NCI-H510A (cell line): ENCODE measurements around the gene RABGAP1L.

Source experiments
- DNase-seq: peaks from one replicate; lab custom pipeline; 2025; lab: John Stamatoyannopoulos, UW

Gene RABGAP1L

GRCh38 chr1:174963529-174964125 is 804.3 kb downstream of the RABGAP1L start:
- peak; percentile 20 for DNase-seq

DNA sequence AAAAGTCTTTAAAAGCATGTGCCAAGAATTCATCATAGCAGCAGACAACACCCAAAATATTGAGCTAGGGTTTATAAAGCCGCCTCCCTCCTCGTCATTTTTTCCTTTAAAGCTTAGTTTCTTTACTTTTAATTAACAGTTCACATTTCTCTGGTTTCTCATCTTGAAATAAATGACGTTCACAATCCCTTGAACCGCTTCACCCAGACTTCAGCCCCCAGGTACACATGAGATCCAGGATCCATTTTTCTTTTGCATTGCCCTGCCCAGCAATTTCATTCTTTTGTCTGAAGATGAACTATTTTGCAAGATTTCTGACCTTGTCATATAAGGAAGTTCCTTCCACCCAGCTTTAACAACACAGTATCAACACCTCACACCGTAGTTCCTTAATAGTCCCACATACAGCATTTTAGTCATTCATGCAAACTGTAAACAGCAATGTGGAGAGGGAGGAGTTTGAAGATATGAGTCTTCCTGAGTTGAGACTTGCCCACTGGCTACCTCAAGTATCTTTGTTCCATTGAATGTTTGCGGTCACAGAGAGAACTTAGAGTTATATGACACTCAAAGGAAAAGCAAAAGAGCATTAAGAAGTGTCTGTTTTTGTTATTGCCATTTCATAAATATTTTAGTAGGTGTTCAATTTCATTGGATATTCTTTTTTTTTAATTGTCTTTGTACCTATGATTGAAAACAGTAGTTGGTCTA is 805.1 kb downstream of the RABGAP1L start:
- peak; percentile 5 for DNase-seq

DNA sequence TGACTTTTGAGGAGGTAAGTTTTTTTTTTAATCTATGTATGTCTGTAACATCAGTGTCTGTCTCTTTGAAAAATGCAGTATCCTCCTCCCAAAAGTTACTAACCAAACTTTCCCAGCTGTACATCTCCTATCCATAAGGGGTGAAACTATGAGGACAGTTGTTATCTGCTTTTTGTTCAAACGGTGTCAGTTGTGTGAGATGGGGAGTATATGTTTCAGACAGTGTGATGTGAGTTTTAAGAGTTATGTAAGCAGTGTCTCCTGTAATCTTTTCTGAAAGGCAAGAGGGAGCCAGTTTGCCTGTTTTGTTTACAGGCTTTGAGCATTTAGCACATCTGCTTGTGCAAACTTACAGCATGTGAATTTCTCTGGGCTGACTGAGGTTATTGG is 805.6 kb downstream of the RABGAP1L start:
- DNase-seq: no peak

DNA sequence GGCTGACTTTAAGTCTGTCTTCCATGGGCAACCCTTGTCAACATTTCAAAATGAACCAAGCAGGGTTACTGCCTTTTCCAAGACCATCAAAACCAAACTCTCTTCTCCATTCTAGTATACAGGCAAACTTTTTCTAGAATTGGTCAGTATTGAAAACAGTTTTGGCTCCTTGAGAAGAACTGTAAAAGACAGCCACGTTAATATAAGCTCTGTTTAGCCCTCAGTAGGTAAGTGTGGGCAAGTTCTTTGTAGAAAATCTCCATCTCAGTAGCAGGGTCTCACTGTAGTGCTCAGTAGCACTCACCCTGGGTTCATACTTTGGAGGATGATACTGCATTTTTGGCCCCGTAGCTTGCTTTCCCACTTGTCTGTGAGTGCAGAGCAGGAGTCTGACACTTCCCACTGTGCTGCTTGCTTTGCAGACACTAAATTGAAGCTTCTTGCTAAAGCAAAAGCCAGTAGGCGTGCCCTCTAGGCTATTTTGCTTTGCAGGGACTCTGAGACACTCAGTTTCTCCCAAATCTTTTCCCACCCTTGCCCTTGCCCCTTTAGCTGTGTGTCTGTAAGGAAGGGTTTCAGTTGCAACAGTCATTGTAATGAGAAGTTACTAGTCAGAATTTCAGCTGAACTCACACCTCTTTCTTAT is 806.2 kb downstream of the RABGAP1L start:
- no peak for DNase-seq

- no peak for DNase-seq
Measured at GRCh38 chr1:174966008-174966572, 806.8 kb downstream of the RABGAP1L start.

DNA sequence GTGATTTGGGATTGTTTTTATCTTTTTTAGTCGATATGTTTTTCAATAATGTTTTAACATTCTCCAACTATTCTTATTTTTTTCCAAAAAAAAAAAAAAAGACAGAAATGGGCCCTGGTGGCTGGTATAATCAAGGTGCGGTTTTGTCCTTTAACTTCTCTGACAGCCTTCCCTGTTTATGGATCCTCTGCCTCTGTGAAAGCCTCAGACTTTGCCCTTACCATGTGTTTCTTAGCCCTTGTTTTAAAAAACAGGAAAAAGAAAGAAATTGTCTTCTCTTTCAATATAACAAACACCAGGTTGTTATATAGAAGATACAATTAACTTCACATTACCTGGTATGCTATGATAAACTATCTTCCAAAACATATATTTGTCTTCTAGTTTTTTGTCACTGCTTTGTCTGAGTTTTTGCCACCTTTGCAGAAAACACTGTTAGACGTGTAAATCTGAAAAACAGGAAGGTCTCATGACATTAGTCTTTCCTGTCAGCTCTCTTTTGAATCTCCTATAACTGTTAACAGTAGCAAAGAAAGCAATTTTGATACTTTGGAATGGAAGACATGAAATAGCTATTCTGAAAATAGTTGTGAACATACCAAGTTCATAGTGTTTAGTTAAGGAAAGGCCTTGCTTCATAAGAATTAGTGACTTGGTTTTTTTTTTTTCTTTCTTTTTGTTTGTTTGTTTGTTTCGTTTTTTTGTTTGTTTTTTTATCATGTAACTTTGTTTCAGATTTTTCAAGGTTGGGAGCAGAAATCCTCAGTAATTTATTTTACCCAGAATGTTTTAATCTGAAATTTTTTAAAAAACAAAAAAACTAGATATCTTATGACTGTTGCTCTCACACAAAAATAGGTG is 808.8 kb downstream of the RABGAP1L start:
- DNase-seq: no peak

GRCh38 chr1:174968750-174969244 is 809.5 kb downstream of the RABGAP1L start:
- DNase-seq: no peak

DNA sequence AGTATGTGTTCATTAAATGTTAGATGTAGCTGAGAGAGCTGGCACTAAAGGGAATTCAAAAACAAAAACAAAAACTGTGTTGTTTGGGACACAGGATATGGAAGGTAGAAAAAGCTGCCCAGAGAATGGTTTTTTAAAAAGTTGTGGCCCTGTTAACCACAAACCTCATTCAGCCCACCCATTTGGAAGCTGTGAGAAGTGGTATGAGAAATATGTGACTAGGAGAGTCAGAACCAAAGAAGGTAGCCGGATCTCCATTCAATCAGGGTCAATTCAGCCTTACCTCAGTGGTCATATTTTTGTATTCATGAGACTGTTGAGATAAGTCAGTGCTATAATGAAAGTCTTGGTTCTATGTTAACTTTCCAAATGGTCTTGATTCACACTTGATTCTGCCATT is 810.7 kb downstream of the RABGAP1L start:
- no peak for DNase-seq

DNA sequence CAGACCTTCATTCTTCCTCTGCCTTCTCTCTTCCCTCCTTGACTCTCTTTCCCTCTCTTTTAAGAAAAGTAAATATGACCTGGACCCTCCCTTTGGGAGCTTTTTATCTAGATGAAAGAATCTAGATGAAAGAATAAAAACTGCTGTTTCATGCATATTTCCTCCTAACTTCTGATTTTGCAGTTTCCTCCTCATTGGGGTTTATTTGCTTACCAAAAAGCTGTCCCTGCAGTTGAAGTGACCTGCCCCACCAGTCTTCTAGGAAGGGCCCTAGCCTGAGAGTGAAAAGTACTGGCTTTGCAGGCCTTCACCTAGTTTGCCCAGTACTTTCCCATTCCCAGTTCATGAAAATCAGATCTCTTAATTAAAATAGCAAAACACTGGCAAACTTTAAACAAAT is 812.1 kb downstream of the RABGAP1L start:
- DNase-seq: no peak

GRCh38 chr1:174971902-174972301 is 812.6 kb downstream of the RABGAP1L start:
- DNase-seq: no peak

DNA sequence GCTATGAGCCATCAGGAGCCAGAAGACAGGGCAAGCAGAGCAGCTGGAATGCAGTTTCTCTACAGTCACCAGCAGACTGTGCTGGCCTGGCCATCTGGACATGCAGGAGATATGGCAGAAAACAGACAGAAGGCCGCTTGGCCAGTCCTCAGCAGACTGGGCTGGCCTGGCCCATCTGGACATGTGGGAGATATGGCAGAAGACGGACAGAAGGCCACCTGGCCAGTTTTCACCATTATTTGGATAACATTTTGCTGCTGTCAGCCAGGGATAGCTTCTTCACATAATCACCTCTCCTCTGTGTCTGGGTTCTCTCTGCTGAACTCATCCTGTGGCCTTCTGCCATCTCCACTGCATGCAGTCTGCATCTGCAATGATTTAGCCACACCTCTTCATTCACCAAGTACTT is 815.4 kb downstream of the RABGAP1L start:
- DNase-seq: no peak

GRCh38 chr1:174975764-174976163 is 816.4 kb downstream of the RABGAP1L start:
- no peak for DNase-seq

DNA sequence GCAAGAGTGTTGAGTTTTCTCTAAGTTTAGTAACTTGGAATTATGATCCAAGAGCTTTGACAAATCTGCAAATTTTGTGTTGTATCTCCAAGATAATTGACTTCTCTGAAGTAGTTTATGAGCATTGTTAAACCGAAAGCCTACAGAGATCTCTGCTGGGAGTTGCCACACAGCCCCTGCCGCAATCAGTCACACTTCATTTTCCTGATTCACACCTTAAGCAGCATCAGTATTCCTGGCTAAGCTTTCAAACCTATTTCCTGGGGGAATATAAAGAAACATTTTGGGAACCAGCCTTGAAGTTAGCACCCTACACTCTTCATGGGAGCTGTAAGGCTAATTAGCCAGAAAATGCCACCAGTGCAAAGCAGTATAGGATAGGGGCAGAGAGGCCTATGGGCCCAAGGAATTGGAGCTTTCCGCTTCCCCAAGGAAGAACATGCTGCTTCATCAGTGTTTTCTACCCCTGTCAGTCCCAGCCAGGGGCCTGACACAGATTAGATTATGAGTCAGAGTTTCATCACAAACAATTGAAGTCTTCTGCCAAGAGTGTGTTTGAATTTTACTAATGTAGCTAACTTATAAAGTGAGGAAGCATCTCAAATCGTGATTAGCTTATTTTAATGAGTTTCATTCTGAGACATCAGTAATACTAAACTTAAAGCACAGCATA is 817.3 kb downstream of the RABGAP1L start:
- DNase-seq: no peak

- DNase-seq: no peak
Measured at GRCh38 chr1:174982971-174983689, 823.8 kb downstream of the RABGAP1L start.

DNA sequence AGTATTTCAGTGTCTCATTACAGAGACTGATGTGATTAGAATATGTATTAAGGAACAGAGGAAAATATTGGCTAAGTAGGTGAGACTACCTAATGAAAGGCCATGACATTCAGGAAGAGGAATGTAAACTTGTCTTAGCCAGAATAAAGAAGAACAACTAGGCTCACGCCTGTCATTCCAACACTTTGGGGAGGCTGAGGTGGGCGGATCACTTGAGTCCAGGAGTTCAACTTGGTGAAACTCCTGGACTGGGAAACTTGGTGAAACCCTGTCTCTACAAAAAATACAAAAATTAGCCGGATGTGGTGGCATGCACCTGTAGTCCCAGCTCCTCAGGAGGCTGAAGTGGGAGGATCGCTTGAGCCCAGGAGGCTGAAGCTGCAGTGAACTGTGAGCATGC is 825.6 kb downstream of the RABGAP1L start:
- DNase-seq: no peak

- no peak for DNase-seq
Measured at GRCh38 chr1:174988539-174988938, 829.2 kb downstream of the RABGAP1L start.

DNA sequence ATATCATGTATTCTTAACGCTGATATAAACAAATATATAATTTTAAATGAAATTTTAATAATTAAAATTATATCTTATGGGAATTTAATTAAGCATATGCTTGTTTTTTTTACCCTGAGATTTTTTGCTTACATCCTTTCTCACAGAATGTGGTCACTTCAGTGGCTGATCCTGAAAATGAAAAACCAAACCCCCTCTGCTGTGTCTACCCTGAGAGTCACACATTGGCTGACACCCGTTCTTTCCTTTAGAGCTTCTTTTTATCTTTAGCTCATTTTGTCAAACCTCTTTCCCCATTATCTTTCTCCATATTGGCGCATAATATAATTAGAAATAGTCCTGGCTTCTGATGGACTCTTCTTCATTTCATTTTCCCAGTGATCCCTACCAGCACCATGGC is 829.7 kb downstream of the RABGAP1L start:
- DNase-seq: no peak

GRCh38 chr1:174989536-174990220 is 830.4 kb downstream of the RABGAP1L start:
- no peak for DNase-seq

DNA sequence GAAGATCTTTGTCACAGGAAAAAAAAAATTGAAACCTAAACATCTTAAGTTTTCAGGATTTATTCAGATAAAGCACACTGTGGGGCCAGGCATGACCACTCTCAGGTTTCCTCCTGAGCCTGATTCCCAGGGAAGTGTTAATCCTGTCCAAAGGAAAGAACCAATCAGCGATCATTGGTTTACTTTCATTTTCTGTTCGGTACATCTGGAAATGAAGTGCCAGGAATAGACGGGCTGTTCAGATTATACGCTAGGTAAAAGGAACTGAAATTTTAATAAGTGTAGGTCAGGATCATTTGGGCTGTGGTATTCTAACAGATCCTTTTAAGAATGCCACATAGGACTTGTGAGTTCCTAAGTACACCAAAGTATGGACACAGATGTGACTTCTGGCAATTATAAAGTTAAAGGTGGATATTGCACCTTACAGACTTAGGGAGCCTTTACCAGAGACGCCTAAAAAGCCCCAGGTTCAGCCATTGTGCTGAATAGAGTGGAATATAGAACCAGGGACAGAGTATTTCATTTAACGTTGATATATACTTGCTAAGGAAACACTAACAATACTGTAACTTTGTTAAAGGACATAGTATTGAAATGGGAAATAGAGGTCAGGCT is 831.2 kb downstream of the RABGAP1L start:
- peak; percentile 17 for DNase-seq

GRCh38 chr1:174991473-174991872 is 832.2 kb downstream of the RABGAP1L start:
- no peak for DNase-seq
